GM21528 (cell line): Measurements from ENCODE around the gene C16orf95.
A peak's percentile ranks its signal among the peaks of the same experiment; 100 is the strongest.
"Not testable (repeated sequence)": the region's sequence is repeated elsewhere in the genome, so short reads cannot be mapped to it uniquely, and the experiment has no call there.

Source experiments
- ATAC-seq: cut with Tn5 transposase; IDR thresholded peaks from one replicate; pipeline ENCODE4 v1.9.1; 2021; ENCODE audit warnings: mild to moderate bottlenecking, moderate library complexity; ENCODE audit not compliant: unreplicated experiment, low FRiP score

The C16orf95 gene, protein sequence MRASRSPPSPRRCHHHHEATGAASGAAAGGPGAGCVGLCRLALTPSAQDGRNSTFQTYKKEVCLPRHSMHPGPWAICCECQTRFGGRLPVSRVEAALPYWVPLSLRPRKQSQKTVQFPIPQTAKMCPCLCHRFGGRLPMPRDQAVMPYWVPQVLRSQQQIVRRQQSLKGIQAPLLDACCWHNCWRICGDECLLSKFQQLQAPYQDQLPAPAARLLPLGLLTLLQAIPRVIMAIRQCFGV

DNA sequence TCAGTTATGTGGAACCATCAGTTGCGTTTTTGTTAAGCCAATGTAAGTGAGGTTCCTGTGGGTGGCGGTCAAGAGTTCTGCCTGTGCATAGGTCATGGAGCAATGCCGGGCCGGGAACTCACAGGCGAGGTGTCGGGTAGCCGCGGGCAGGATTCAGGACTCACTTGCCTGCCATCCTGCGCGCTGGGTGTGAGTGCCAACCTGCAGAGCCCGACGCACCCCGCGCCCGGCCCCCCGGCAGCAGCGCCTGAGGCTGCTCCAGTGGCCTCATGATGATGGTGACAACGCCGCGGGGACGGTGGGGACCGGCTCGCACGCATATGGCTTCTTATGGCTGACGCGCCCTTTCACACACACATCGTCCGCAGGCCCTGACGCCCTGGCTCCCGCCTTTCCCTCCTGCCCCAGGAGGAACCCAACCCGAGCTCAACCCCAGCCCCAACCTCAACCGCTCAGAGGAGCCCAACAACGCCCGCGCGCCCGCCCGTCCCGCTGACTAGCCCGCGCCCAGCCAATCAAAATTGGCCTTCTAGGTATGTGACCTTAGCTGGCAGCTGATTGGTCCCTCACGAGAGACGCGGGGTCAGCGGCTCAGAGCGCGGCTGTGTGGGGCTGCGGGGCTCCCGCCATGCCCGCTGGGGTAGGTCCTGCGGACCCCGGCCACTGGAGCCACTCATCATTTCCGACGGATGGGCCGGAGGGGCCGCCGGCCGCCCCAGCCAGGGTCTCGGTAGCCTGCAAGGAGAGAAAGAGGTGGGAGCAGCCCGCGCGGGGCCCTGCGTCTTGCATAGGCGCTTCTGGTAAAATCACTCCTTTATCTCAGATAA is at the start of gene C16orf95:
Gene C16orf95, minus strand, starts transcription at position 470 of the 827 bp plus-strand sequence. Its CDS starts 150 bp downstream, at position 320.
- peak; percentile 88 for ATAC-seq

DNA sequence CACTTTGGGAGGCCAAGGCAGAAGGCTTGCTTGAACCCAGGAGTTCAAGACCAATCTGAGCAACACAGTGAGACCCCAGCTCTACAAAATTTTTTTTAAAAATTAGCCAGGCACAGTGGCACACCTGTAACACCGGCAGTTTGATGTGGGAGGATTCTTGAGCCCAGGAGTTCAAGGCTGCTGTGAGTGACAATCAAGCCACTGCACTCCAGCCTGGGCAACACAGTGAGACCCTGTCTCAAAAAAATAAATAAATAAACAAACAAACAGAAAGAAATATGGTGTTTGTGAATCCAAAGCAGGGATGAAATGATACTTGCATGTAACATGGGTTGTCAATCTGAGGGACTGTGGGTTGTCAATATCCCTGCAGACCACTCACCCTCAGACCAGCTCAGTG is 49.7 kb upstream of the C16orf95 start:
- ATAC-seq = no peak

DNA sequence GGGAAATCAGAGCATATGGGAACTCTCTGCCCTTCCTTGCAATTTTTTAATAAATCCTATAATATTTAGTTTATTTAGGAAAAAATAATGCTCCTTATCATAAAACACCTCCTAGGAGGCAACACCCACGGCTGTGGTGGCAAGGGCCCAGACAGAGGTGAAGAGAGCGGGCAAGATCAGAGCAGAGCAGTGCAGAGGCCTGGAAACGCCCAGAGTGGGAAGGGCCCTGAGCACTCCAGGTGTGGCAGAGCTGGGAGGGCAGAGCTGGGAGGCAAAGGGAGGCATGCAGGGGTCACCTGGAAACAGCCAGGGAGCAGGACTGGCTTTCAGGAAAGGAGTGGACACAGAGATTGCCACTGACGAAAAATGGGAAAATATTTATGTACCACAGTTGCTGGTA is 49.1 kb upstream of the C16orf95 start:
- no peak for ATAC-seq

DNA sequence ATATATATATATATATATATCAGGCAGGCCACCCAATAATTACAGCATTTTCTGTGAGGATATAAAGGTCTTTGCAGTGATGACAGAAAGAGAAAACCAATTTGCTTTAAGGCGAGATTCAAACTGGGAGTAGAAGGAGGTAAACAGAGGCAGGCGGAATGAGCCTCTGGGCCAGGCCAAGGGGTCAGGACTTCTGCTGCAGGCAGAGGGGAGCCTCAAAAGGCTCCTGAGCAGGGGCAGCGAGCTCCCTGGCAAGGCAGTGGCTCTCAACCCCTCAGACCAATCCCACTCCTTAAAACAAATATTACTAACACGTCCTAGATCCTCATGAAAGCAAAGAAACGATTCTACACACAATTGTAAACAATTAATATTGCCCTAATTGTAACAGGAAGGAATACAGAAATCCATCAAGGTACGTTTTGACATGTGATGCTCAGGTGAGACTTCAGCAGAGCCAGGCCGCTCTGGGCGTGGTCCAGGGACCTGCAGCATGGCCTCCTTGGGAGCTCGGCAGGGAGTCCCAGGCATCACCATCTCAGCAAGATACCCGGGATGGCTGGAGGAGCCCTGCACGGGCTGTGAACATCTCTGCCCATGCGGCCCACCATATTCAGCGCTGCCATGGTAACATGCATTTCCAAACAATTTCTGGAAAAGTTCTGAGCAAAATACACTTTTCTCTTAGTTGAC is 48.0 kb upstream of the C16orf95 start:
- no peak for ATAC-seq

DNA sequence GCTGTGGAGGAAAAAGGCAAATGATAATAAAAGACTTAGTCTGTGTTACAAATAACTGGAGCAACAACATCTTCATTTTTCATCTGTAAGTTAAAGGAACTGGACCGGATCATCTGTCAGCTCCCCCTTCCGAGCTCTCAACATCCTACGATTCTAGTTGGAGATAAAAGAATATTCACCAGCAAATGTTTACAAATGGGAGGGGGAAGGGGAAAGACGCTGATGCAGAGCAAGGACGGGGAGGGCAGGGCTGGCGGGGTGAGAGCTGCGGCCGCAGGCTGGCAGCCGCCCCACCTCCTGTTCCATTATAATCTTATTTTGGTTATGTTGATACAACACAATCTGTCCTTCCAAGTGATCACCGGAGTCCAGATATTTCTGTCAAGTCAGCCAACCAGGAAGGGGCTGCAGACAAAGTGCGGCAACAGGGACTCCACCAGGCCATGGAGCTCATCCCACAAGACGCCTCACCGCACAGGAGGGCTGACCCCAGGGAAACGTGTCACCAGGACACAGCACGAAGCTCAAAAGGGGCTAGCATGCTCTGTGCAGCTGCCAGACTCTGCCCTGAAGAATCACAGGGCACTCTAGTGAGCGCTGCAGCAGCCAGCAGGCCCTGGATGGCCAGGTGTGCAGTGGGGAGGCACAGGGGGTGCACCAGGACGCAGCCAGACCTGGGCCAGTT is 46.7 kb upstream of the C16orf95 start:
- ATAC-seq = no peak

DNA sequence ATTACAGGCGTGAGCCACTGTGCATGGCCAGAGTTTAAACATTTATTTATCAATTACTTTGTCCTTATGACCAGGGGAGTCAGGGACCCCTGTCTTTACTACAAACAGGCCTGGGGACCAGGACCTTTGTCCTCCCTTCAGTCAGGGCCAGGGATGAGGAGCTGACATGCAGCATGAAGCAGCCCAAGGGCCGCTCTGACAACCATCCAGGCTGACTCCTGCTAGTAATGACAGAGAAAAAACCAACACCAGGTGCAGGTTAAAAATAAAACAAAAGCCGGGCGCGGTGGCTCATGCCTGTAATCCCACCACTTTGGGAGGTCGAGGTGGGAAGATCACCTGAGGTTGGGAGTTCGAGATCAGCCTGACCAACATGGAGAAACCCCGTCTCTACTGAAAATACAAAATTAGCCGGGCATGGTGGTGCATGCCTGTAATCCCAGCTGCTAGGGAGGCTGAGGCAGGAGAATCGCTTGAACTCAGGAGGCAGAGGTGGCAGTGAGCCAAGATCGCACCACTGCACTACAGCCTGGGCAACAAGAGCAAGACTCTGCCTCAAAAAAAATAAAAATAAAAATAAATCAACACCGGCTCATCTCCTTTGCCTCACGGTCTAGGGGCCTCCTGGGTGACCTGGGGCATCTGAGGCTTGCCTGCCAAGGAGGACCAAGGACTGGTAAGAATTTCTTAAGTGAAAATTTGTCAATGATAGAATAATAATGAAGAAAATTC is 45.8 kb upstream of the C16orf95 start:
- not testable (repeated sequence) for ATAC-seq

DNA sequence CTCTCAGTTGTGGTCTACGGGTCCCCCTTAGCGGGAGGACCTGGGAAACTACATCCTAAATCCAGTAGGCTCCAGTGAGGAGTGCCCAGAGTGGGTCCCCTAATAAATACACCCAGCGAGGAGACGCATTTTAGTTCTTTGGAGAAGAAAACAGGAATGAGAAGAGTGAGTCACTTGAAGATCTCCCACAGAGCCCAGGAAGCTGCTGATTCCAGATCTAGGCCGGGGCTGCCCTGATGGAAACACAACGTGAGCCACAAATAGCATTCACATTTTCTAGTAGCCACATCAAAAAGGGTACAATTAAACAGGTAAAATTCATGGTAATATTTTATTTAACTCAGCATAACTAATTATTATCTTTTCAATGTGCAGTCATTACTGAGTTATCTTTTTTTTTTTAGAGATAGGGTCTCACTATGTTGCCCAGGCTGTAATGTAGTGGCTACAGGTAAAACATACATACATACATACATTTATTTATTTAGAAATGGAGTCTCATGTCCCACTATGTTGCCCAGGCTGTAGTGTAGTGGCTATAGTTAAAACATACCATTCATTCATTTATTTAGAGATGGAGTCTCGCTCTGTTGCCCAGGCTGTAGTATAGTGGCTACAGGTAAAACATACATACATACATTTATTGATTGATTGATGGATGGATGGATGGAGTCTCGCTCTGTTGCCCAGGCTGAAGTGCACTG is 44.9 kb upstream of the C16orf95 start:
- ATAC-seq = no peak

DNA sequence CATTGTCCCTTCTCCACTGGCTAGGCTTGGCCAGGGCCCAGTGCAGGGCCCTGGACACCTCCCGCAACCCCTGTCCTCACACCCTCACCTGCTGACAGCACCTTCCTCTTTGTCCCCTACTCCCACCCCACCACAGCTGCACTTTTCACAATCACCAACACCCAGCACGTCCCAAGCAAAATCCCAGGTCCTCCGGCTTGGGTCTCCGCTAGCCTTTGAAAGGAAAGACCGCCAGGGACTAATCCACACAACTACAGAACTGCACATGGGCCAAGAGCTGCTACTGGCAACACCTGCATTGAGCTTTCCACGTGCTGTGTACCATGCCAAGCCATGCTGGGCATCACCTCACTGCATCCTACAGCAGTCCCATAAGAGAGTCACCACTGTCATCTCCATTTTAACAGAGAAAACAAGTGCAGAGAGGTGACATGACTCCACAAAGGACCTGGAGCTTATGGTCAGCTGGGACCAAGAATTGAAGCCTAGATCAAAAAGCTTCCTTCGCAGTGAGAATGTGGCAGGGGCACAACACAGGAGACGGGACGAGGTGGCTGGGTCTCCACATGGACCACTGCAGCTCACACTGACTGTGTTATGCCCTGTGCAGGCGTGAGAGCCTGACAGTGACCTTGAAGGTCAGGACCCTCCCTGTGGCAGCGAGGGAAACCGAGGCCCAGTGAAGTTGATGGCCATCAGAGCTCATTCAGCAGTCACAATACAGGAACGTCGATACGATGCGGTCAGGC is 43.8 kb upstream of the C16orf95 start:
- ATAC-seq = no peak

DNA sequence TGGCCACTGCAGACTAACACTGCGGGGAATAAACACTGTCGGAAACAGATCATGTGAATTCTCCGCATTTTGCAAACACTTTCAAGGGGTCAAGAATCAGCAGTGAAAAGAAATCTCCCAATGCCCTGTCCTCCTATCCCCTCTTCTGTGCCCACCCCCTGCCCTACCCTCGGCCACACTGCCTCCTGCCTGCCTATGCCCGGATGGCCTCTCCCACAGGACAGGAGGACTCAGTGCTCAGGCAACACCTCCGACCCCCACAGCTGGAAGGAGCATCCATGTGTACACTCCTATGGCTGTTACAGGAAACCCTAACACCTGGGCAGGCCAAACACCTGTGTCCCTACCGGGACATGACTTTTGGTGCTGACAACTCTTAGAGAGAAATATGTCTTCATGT is 41.9 kb upstream of the C16orf95 start:
- ATAC-seq = no peak

DNA sequence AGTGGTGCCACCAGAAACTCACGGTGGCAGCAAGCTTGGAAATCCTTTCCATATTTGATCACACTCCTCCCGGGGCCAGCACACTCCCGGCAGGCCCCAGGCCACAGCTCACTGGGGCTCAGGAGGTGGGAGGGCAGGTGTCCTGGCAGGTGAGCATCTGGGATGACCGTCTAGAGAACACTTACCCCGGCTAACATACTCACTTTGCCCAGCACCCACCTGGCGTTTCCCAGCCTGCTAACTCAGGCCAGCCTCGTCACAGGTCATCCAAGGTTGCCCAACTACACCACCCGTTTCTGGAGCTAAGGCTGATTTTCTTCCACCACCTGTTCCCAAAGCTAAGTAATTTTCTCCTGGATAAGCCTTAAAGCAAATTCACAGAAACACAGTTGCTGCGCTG is 41.5 kb upstream of the C16orf95 start:
- ATAC-seq = no peak

DNA sequence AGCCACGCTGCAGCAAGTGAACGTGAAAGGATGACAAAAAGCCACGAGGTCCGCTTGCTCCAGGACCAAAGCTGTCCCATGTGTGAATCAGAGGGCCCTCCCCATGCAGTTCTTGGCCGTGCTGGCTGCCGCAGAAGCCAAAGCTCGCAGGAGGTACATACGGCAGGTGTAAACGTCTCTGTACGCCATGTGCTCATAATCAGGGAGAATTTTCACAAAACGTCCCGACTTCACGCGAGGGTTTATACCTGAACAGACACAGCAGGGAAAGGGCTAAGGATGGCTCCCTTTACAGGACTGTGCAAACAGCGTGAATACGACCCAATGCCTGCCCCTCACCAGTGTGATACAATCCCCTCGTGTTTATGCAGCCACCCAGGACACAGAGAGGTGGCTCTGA is 41.1 kb upstream of the C16orf95 start:
- no peak for ATAC-seq

DNA sequence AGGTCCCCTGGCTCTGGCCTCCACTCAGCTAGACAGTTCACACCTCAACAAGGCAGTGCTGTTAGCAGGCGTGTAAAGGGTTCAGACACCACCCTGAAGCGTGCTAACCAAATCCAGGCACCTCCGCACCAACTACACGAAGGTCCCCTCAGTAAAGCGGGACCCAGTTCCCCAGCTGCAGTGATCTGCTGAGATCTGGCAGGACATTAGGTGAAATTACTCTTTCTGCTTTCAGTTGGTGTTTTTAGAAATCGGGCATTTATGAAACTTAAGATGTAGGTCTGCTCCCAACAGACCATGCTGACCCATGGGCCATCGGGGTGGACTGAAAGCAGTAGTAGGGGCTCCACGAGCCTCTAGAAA is 39.3 kb upstream of the C16orf95 start:
- ATAC-seq = no peak

DNA sequence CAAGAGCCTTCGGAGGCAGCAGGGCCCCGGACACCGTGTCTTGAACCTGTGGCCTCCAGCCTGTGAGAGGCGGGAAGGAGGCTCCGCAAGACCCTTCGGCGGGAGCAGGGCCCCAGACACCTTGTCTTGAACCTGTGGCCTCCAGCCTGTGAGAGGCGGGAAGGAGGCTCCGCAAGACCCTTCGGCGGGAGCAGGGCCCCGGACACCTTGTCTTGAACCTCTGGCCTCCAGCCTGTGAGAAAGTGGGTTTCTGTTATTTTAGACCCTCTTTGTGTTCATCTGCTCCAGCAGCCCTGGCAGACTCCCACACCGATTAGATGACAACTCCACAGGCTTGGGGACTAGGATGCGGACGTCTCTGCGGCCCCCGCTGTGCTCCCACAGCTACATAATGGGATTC is 36.4 kb upstream of the C16orf95 start:
- ATAC-seq = no peak

DNA sequence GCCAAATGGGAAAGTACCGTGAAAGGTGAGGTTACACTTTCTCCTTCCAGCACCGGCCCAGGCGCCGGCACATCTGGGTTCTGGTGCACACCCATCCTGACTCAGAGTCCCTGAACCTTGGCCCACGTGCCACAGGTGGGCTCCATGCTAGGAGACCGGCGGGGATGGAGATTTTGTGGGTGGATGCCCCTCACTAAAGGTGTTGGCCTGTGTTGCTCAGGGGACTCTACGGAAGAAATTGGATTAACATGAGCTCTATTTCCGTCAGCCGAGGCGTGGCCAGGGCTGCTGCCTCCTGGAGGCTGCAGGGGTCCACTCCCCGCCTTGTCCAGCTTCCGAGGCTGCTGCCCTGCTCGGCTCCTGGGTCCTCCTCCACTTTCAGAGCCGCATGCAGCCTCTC is 35.6 kb upstream of the C16orf95 start:
- no peak for ATAC-seq

DNA sequence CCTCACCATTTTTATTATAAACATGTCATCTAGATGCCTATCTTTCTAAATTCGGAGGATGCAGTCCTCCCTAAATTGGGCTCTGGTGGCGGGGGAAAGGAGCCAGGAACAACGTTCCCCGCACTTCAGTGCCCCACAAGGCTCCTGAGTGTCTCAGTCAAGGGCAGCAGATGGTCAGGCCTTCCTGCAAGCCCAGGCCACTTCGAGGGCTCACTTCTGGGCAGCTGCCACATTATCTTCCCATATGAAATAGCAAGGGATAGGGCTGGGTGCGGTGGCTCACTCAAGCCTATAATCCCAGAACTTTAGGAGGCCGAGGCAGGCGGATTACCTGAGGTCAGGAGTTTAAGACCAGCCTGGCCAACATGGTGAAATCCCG is 34.1 kb upstream of the C16orf95 start:
- no peak for ATAC-seq

DNA sequence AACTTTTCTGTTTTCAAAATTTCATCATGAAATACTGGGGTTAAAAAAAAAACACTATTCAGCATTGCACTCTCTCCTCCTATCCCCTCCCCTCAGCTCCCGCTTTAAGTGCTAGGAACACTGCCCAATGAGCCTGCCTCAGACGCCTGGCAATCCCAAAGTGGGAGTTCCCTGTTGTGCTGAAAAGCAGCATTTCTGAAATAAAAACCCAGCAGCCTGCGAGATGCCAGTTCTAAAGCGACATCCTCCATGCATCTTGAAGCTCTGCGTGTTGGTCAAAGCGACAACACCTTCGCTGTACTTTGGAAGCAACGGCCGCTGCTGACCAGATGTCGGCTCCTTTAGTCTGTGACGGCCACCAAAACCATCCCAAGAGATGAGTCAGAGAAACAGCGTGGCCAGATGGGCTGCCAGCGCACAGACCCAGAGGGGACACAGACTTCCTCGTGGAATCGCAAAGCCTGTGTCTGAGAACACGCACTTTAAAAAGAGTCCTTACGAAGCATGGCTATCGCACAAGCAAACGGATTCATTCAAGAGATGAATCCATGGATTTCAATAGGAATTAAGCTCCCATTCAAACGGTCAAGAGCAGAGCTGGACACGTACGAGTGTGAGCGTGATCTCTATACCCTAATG is 33.6 kb upstream of the C16orf95 start:
- no peak for ATAC-seq

DNA sequence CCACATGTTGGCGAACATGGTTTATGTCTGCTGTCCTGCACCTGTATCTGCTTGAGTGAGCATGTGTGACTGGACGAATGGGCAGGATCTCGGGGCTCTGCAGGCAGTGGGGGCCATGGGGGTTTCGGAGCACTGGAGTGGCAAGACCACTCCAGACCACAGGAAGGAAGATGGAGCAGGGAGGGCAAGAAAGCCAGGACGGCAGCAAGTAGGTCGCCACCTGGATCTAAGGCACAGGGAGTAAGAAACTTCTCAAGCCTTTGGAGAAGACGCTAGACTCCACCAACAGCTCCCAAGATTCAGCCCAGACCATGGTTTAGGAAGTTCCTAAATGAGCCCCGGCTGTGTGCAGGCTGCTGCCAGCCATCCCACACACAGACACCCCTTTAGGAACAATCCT is 32.8 kb upstream of the C16orf95 start:
- no peak for ATAC-seq

DNA sequence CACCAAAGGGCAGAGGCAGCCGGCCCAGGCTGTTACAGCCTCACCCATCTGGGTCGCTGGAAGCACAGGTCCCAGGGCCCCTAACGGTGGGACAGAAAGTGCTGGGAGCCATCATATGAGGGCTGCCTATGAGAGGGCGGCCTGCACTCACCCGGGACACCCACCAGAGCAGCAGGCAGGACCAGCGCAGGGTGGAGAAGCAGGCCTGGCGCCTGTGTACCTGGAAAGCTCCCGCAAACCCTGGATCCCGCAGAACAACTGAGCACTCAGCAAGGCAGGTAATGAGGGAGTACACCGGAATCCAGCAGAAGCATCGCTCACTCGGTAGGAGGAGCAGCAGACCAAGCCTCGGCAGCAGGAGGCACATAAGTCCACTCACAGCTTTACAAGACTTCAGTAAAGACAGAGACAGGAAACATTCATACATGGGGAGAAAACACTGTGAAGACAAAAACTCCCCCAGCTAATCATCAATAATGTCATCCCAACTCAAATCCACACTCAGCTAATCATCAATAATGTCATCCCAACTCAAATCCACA is 31.5 kb upstream of the C16orf95 start:
- no peak for ATAC-seq
